SHP77 treated with DMSO at 0.1 percent for 48 hours (cell line): ENCODE data around the gene KAT6B.
A peak's percentile ranks its signal among the peaks of the same experiment; 100 is the strongest.

Experiments
- DNase-seq: peaks from one replicate; lab custom pipeline; 2025; lab: John Stamatoyannopoulos, UW

The KAT6B gene

DNA sequence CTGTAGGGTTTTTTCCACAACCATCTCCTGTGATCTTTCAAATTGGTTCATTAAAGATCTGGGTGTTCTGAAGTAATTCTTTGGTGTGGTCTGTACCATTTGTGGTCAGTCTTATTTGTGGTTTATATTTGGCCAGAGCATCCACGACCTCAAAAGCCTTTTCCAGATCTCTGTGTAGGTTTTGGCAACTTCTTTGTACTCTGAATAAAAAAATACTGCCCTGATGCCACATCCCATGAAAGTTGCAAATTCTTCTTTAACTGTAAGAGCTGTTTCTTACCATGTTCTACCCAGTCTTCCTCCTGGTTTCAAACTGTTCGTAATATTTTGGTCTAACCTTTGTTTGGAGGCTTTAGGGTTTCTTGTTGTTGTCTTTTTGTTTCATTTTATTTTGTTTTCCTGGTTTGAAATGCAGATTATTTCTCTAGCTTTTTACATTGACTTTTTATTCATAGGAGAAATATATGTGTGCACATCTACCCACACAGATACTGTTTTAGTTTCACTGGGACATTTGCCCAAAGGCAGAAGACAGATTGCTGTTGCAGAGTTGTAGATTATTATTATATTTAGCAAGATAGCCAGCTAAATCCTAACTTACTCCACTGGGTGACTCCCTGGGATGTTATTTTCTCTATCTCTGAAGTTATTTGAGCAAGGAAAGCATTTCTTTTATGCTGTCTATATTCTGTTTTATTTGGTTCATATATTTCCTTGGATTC lies 161.8 kb downstream of the KAT6B start:
- no peak for DNase-seq

DNA sequence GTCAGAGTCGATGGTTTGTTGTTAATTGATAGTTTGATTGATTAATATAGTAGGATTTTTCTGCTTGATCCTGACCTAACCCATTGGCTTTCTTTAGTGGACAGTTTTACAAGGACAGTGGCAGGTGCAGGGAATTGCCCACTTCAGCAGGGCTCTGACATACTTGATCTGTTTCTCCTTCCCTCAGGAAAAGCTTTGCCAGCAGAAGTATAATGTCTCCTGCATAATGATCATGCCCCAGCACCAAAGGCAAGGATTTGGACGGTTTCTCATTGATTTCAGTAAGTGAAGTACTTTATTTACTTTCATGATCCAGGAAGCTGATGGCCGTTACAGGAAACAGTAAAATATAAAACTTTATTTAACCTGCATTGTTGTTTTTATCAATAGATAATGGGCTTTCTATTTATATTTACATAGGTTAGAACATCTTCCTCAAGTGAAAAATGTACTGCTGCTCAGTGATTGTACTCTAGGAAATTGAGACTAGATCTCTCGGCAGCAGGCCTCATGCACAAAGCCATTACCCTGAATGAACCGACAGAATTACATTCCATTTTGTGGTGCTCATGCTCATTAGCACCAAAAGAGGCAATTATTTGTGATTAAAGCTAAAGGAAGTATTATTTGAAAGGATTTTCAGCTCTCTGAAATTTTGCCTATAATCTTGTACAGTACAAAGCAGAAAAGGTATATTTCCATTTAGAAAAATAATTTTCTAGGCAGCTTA lies 162.6 kb downstream of the KAT6B start:
- peak; percentile 11 for DNase-seq

DNA sequence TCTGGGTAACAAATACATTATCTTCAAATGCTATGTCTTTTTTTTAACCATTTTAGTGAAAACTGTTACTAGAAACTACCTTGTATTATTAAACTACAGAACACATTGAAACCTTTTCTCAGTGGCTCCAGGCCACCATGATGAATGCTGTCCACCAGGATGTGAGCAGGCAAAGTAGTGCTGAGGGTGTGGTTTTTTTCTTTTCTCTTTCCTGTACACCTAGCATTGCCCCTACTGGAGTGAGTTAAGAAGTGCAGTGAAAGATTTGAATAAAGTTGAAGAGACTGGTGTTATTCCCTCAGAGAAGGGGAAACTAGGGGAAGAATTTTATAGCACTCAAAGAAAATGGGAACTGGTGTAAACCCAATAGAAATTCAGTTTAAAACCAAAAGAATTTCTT lies 165.0 kb downstream of the KAT6B start:
- no peak for DNase-seq

DNA sequence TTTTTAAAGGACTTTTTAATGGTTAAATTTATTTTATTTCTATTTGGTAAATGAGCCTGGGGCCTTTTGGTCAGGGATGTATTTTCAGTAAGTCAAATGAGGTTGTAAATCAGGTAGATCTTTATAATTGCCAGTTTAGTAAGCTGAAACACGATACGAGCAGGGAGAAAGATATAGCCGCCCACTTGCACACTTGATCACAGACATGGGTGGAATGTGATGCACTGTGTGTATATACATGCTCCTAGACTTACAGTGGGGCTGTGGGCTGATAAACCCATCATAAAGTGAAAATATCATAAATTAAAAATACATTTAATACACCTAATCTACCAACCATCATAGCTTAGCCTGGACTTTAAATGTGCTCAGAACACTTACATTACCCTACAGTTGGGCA lies 165.7 kb downstream of the KAT6B start:
- DNase-seq, result no peak

DNA sequence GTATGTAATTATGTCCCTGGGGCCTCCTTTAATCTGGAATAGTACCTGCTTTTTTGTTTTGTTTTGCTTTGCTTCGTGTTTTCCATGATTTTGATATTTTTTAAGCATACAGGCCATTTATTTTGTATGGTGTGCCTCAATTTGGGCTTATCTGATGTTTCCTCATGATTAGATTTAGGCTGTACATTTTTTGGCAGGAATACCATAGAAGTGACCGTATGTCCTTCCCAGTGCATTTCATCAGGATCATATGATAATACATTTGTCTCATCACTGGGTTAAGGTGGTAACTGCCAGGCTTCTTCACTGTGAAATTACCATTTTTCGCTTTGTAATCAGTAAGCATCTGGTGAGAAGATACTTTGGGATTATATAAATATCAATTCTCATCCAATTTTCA lies 167.2 kb downstream of the KAT6B start:
- no peak for DNase-seq

DNA sequence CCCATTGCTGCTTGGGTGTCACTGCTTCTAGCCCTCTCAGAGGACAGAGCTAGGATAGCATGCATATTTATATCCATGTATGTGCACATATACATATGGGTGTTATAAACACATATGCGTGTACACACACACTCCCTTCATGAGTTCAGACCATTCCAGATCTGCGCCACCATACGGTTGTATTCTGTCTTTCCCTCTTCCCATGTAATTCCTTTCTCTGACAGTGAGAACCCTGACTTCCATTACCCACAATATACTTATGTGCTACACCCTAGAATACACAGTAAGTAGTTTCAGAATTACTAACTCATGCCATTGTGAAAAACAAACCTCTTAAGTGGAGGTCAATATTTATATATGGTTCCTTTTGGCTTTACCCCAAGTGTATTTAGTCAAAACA lies 168.5 kb downstream of the KAT6B start:
- no peak for DNase-seq

DNA sequence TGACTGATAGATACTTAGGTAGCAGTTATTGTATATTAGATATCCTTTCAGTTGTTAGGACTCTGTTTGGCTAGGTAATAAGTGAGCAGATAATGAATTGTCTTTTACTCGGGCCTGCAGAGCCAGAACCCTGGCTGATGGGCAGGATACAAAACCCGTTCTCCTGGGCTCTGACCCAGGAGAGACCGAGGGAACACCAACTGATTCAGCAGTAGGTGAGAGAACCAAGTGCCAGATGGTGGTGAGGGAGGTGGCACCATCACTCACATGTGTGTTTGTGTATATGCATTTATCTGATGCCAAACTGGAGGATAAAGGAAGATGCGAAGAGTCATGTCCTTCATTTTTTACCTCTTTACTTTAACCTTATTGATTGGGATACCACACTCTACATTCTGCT lies 169.4 kb downstream of the KAT6B start:
- no peak for DNase-seq

DNA sequence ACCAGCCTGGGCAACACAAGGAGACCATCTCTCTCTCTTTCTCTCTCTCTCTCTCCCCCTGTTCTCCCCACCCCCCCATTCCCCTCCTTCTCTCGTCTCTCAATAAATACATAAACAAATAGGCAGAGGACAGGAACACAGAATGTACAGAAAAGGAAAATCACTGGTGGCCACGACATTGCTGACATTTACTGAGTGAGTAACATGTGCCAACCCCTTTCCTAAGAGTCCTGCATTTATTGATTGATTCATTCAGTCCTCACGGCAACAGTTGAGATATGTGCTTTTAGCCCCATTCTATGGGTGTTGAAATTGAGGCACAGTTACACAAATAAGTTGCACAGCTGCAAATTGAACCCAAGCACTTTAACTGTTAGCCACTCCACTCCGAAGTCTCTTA lies 170.8 kb downstream of the KAT6B start:
- DNase-seq, result no peak

DNA sequence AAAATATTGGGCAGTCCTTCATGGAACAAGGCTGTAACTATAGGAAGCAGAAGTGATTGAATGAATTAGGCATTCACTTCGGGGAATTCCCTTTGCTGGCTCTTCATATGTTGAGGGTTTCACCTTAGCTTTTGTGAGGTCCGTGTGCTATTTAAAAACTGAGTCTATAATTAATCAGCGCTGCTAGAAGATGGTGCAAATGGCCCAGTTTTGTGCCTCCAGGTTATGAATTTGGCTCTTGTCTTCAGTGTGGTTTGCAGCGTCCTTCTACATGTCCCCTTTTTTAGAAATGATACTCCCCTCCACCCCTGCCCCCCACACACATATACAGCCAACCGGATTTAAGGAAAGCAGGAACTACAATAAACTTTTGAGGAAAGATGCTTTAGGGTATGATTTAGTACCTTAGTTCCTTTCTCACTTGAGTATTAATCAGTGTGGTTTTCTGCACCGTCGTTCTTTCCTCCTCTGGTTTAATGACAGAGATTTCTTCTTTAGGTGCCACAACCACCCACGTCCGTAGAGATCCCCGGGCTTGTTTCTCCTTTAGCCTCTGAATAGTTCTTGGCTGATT lies 174.4 kb downstream of the KAT6B start:
- no peak for DNase-seq

DNA sequence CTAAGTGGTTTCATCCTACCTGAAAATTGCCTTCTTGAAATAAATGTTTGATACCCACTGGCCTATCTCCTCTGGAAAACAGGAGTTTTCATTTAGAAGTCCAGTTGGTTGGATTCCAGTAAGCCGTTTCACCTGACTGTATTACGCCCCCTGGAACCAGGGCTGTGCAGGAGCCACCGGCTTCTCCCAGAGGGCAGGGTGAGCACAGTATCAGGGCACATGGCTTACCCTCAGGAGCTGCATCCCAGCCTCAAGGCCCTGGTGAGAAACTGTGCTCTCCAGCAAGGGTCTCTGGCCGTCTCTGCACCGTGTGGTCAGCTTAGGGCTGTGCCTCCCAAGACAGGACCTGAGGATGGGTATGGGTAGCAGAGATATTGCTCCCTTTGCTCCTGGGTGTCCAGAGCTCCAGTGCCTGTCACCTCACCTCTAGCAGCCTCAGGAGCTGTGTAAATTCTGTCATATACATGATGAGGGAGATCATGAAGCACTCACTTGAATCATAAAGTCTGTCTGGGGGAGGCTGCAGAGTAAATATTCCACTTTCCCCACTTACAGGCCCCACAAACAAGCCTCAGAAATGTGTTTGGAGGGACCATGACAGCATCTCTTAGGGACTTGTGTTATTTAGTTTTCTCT lies 175.4 kb downstream of the KAT6B start:
- no peak for DNase-seq

DNA sequence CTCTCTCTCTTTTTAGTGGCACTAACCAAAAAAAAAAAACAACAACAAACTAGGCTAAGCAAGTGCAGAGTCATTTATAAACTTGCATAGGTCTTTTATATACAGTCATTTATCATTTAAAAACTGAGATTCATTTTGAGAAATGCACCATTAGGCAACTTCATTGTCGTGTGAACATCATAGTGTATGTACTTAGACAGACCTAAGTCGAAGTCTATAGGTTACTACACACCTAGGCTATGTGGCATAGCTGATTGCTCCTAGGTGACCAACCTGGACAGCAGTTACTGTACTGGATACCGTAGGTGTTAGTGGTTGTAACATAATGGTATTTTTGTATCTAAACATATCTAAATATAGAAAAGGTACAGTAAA lies 175.9 kb downstream of the KAT6B start:
- no peak for DNase-seq

DNA sequence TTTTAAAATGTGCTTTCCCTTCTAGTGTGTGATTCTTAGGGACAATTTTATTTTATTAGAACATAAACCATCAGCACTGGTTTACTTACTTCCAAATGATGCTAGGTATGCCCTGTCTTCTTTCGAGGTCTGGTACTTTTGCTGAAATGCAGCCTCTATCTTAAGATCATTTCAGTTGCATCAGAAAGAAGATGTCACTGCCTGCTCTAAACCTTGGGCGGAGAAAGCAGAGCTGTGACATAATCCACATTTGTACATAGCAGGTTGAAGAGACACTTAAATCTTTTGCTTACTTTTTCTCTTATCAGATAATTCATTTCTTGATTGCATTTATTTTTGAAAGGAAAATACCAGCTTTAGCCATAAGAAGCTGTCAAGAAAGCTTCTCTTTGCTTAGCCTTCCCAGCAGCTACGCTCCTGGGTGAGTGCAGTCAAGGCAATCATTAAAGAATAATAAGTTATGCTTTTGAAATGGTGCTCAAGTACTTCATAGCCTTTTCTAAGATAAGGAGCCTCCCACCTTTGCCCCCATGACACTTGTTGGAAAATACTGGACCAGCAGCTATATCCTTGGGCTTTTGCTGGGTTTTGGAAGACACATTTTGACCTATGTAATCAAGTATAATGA lies 176.7 kb downstream of the KAT6B start:
- DNase-seq, result no peak

DNA sequence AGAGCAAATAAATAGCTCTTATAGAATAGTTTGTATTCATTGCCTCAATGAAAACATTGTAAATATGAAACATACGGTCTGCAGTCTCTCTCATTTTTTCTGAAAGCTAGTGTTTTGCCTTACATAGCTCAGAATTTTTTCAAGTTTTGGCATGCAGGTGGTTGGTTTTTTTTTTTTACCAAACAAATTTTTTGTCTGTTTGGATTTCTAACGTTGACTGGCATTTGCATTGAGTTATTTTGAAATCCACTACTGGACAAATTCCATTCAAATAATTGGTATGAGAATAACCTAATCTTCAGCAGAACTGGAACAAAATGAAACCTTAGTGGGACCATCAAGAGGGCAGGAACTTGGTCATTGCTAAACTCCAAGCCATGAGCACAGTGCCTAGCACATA lies 177.5 kb downstream of the KAT6B start:
- no peak for DNase-seq

DNA sequence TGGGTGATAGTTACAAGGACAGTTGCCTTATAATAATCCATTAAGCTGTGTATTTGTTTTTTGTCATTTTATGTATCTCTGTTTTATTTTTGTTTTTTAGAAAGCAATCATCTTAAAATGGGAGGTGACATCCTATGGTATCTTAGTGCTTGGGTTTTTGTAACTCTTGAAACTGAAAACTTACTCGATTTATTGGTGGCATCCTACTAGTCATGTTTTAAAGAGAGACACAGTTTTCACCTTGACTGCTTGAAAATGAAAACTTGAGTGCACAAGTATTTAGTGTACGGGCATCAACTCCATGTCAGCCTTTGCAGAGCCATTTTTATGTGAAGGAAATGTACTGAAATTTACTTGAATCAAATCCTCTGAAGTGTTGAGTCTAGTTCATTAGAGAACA lies 181.2 kb downstream of the KAT6B start:
- DNase-seq, result no peak

DNA sequence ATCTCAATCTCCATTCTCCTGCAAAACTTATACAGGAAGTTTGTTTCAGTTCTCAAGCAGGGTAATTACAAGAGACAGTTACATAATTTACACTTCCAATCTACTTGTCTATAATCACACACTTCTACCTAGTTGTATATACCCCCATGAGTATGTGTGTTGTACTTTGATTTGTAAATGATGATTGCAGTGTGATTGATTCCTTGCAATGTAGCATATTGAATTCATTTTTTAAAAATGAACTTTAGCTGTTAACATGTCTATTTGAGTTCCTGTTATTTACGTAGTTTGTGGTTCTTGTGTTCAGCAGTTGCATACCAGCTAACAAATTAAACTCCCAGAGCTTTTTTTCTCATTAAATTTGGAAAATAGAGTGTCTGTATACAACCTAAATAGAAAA lies 182.6 kb downstream of the KAT6B start:
- DNase-seq, result no peak

DNA sequence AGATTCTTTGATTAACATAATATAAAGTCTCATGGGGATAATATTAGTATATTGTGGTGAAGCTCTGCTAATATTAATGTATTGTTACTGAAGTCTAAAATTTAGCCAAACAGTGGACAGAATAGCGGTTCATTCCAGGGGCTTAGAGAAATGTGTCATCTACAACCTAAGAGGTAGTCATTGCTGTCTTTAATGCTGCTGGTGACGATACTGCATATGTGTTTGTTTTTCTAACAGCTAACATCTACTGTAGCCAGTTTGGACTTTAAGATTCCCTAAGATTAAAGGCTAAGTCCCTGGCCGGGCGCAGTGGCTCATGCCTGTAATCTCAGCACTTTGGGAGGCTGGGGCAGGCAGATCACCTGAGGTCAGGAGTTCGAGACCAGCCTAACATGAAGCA lies 183.0 kb downstream of the KAT6B start:
- DNase-seq, result no peak

DNA sequence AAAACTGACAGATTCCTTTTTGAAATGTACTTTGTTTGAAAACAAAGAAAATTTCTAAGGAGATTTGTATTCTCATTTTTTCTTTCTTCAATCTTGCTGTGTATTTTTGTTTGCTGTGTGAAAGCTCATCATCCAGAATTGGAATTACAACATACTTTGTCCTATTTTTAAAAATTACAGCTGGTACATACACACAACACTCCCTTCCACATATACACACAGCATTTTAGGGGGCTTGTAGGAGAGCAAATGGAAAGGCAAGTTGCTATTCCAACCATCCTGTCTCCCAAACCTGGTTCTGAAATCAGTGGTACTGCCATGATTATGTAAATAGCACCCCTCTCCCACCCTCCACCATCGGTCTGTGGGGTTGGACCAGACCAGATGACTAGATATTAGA lies 184.0 kb downstream of the KAT6B start:
- DNase-seq, result no peak

DNA sequence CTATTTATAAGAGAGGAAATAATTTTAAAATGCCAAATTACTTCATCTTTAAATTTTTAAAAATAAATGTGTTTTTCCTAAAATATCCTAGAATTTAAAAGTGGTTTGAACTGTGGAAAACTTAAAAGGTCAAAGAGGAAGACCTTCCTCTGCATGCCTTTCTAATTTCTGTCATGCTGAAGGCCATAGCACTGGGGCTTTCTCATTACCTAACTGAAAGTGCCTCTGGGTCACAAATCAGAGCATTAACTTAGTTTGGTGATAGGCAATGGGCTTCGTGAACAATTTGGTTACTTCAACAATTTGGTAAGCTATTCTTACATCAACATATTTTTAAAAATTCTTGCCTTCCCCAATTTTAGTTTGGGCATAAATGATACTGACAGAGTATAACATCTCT lies 184.8 kb downstream of the KAT6B start:
- no peak for DNase-seq

DNA sequence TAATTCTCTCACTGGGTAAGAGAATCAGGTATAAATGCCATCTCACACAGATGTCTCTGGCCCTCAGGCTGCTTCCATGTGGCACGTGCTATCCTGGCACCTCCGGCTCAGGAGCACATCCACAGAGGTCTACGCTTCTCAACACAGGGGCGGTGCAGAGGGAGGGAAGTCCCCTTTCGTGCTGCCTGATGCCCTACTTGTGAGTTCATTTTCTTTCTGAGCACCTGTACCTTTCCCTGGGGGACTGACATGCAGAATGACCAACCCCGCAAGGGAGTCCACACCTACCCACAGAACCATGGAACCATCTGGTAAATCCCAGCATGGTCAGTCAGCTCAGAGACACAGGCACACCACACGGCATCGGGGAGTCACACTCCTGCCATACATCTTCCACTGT lies 186.1 kb downstream of the KAT6B start:
- DNase-seq, result no peak

DNA sequence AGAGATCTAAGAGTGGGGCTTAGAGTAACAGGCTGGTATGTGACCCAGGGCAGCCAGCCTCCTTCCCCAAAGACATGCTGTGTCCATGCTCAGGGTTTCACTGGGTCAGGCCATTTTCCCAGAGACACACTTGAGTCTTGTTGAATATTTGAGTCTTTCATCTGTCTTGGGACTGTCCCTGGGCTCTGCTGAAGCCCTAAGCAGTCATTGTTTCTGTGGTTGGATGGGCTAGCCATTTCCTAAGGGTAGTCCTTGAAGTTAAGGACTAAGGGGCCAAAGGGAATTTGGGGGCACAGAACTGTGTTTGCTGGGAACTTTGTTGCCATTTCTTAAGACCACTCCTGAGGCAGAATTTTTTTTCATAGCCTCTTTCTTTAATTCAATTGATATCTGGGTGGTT lies 186.6 kb downstream of the KAT6B start:
- DNase-seq, result no peak

DNA sequence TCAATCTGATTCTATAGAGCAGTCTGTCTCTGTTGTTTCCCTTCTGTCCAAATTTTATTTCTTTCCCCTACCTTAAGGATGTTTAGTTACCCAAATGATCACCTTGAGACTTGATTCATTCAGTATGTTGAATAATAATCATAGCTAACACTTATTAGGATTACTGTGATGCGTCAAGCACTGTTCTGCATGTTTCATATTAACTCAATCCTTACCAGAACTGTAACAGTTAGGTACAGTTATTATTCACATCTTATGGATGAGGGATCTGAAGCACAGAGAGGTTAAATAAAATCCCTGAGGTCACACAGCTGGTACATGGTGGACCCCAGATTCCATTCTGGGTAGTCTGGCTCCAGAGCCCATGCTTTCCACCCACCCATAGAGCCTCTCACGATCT lies 187.1 kb downstream of the KAT6B start:
- DNase-seq, result no peak

DNA sequence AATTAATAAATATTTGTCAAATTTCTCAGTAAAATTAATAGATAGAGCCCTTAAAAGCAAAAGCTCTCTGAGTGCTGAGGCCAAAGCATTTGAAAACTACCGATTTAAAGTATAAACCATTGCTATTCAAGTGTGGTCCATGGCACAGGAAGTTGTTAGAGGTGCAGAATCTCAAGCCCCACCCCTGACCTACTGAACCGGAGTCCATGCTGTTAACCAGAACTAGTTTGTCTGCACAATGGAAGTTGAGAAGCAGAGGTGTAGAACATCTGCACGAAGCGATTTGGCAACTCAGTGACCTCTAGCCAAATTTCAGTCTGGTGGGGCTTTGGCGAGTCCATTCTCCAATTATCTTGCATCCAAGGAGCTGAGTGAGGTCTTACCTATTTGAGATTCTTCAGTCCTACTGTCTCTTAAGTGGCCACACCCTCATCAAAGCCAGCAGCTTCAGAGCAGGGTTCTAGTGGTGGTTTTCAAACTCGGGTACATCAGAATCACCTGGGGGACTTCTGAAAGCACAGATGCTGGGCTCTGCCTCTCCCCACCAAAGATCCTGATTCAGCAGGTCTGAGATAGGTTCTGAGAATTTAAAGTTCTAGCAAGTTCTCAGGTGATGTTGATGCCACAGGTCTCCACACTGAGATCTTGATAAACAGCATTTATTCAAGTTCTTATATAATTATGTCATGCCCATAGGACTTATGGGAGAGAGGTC lies 188.3 kb downstream of the KAT6B start:
- no peak for DNase-seq
